Immature natural killer cell (primary cell): Measurements from ENCODE around the gene MAP4K3. TPM values are rescaled to one million over a fixed set of nuclear protein-coding genes. Genes with fewer than 3 reads are reported as not detected.
A peak's percentile ranks its signal among the peaks of the same experiment; 100 is the strongest.

Experiments used
- DNase-seq, 3 donors: peaks; one replicate each; pipeline ENCODE4 v3.0.0; 2022; ENCODE audit warnings: mixed read lengths in 1 of 3
- H3K27ac Mint-ChIP-seq, 6 donors: one replicate each; pipeline ENCODE4 v1.8.0; 2020; ENCODE audit warnings: mixed read lengths in 6 of 6, mild to moderate bottlenecking in 5 of 6, inconsistent platforms in 4 of 6, moderate library complexity in 3 of 6
- H3K27me3 Mint-ChIP-seq, 3 donors: one replicate each; pipeline ENCODE4 v1.8.0; 2020 to 2021; ENCODE audit warnings: low read depth in 3 of 3, mild to moderate bottlenecking in 3 of 3, mixed read lengths in 3 of 3, moderate library complexity in 3 of 3, inconsistent platforms in 1 of 3
- H3K36me3 Mint-ChIP-seq, 3 donors: one replicate each; pipeline ENCODE4 v1.8.0; 2020; ENCODE audit warnings: mixed read lengths in 3 of 3, inconsistent platforms in 2 of 3, mild to moderate bottlenecking in 2 of 3
- H3K4me1 Mint-ChIP-seq, 2 donors: one replicate each; pipeline ENCODE4 v1.8.0; 2020; ENCODE audit warnings: inconsistent platforms in 2 of 2, mild to moderate bottlenecking in 2 of 2, mixed read lengths in 2 of 2, moderate library complexity in 1 of 2
- H3K4me3 Mint-ChIP-seq, 5 donors: one replicate each; pipeline ENCODE4 v1.8.0; 2020; ENCODE audit warnings: mild to moderate bottlenecking in 5 of 5, mixed read lengths in 5 of 5, inconsistent platforms in 3 of 5, moderate library complexity in 3 of 5
- H3K9me3 Mint-ChIP-seq, 6 donors: one replicate each; pipeline ENCODE4 v1.8.0; 2020; ENCODE audit warnings: mild to moderate bottlenecking in 6 of 6, mixed read lengths in 6 of 6, inconsistent platforms in 4 of 6, moderate library complexity in 3 of 6
- polyA plus RNA-seq, 3 donors: library from polyadenylated mRNA; unstranded; fragments of 300-500 nt; fragmentation: Illumina TruSeq; gene quantifications; one replicate each; pipeline ENCODE4 v1.2.3, GENCODE V29; 2021

The MAP4K3 gene
- polyA plus RNA-seq, 3 donors from 2014 or later, result 1.5 to 3.9 (median 2.8) TPM

DNA sequence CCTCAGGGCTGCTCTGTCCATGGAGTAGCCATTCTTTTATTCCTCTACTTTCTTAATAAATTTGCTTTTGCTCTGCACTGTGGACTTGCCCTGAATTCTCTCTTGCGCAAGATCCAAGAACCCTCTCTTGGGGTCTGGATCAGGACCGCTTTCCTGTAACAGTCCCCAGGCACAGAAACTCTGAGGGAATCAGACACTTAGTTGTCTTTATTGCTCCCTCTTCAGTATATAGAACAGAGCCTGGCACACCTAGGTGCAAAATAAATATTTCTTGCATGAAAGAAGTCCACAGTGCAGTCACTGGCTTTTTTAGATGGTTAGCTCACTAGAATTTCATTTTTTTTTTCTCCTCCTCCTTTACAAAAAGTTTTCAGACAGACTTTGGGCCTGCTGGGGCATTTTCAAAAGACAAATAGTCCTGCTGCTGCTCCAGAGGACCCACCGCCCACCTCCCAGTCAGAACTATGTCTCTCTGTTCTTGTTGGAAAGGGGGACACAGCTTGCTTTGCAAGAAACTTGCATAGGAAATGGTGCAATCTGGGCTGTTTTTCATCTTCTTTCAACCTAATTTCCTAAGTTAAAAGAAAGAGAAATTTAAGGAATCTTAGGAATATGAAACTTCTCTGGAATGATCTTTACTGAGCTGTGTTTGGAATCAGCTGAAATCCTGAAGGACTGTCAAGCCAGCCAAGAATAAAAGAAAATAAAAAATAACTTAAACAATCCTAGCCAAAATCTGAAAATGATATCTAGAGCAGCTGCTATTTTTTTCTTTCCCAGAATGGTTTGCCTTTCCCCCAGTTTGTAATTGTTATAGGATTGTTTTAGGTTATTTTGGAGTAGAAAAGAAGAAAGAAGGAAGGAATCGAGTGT lies 31.7 kb upstream of the MAP4K3 start:
- Mint-ChIP-seq H3K27ac (no peak overlapping the region), H3K36me3 (no peaks in the 10 kb centered on the region), H3K9me3 (no peaks in the 10 kb centered on the region), H3K4me1 (no peaks in the 10 kb centered on the region), H3K4me3 (no peak overlapping the region), H3K27me3 (peaks cover 0 to 1% (median 0%) of the 10 kb centered on the region in 3 donors)
- no peak for DNase-seq

DNA sequence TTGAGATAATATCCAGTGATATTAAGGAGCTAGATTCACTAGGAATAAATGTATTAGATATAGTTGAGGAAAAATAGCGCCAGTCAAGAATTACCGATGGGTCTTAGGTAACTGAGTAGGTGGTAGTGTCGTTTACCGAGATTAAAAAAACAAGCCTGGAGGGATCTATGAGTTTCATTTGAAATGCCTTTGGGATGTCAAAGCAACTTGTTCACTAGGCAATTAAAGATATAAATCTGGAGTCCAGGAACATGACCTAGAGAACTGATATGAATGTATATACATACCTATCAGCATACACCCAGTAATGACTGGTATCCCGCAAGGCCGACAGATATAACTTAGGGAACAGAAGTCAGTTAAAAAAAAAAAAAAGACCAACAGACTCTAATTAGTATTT lies 29.2 kb upstream of the MAP4K3 start:
- H3K4me1 Mint-ChIP-seq, result no peaks in the 10 kb centered on the region
- no peak overlapping the region for H3K27ac Mint-ChIP-seq
- H3K9me3 Mint-ChIP-seq, result no peaks in the 10 kb centered on the region
- no peak for DNase-seq
- H3K4me3 Mint-ChIP-seq, result no peak overlapping the region
- H3K27me3 Mint-ChIP-seq, result peaks cover 0 to 1% (median 0%) of the 10 kb centered on the region in 3 donors
- H3K36me3 Mint-ChIP-seq, result no peaks in the 10 kb centered on the region

DNA sequence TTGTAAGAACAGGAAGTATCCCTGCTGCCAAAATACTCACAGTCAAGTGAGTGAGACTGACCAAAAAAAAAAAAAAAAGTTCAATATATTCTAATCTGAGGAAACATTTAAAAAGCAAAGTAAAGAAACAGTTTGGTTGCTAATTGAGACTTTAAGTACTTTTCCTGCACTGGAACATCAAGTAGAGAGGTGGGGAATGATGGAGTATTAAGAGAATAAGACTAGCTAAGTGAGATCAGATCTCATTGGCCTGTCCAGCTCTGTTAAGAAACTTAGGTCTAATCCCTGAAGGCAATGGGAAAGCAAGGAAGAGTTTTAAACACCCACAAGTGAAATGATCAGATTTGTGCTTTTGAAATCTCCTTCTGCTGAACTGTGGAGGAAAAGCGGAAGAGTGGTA lies 27.8 kb upstream of the MAP4K3 start:
- Mint-ChIP-seq H3K9me3 (peaks cover 0 to 2% (median 0%) of the 10 kb centered on the region in 6 donors), H3K4me1 (no peaks in the 10 kb centered on the region), H3K27ac (no peak overlapping the region), H3K4me3 (no peak overlapping the region), H3K27me3 (peaks cover 0 to 1% (median 0%) of the 10 kb centered on the region in 3 donors), H3K36me3 (no peaks in the 10 kb centered on the region)
- no peak for DNase-seq

DNA sequence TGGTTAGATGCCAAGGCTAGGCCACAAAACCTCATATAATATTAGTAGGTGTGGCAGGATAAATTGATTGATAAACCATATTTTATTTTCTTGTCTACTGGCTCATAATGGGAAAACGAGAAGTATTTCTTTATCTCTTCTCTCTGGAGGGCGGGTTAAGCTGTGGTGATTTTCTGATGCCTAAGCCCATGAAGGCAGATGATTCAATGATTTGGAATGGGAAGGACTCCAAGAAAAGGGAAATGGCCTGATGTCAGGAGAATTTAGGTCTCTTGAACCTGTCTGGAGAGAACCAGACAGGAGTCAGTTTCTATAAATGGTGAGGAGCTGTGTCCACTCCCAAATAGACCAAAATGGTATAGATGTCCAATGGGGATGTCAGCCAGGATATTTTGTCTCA lies 18.7 kb upstream of the MAP4K3 start:
- Mint-ChIP-seq H3K9me3 (peaks cover 0 to 4% (median 1%) of the 10 kb centered on the region in 6 donors), H3K4me3 (no peak overlapping the region), H3K4me1 (no peaks in the 10 kb centered on the region), H3K36me3 (peaks cover 4 to 28% (median 20%) of the 10 kb centered on the region in 3 donors), H3K27me3 (peaks cover 0 to 1% (median 0%) of the 10 kb centered on the region in 3 donors), H3K27ac (no peak overlapping the region)
- DNase-seq, result no peak

DNA sequence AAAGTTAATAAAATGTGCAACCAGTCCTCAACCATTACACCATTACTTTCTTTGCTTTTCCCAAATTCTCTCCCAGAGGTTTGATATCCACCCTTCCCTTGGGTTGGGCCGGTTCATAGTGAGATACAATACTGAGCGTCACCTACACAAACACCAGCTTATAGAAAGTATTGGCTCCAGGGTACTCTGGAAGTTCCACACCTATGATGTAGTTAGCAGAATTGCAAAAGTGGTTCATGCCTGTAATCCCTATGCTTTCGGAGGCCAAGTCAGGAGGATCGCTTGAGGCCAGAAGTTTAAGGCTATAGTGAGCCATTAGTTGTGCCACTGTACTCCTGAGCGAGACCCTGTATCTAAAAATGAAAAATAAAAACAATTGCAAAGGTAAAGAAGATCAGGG lies 15.3 kb upstream of the MAP4K3 start:
- peaks cover 0 to 1% (median 0%) of the 10 kb centered on the region in 3 donors for H3K27me3 Mint-ChIP-seq
- peaks cover 4 to 18% (median 15%) of the 10 kb centered on the region in 3 donors for H3K36me3 Mint-ChIP-seq
- H3K4me1 Mint-ChIP-seq, result no peaks in the 10 kb centered on the region
- no peak for DNase-seq
- no peaks in the 10 kb centered on the region for H3K9me3 Mint-ChIP-seq
- no peak overlapping the region for H3K4me3 Mint-ChIP-seq
- no peak overlapping the region for H3K27ac Mint-ChIP-seq

DNA sequence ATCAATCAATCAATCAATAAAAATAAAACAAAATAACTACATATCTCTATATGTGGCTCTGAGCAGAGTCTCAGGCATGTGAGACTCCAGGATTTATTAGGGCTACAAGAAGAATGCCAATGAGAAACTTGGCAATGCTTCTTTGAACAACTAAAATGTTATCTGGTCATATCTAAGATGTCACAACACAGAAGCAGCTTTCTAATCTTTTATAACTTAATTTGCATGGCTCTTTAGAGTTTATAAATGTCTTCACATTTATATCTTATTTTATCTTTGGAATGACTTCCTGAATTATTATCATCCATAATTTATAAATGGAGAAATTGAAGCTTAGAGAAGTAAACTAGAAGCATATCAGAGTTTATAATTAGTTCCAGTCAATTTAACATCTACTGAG lies 14.9 kb upstream of the MAP4K3 start:
- Mint-ChIP-seq H3K27me3 (no peaks in the 10 kb centered on the region), H3K36me3 (peaks cover 4 to 18% (median 15%) of the 10 kb centered on the region in 3 donors), H3K4me3 (no peak overlapping the region), H3K4me1 (no peaks in the 10 kb centered on the region), H3K27ac (no peak overlapping the region), H3K9me3 (no peaks in the 10 kb centered on the region)
- no peak for DNase-seq

DNA sequence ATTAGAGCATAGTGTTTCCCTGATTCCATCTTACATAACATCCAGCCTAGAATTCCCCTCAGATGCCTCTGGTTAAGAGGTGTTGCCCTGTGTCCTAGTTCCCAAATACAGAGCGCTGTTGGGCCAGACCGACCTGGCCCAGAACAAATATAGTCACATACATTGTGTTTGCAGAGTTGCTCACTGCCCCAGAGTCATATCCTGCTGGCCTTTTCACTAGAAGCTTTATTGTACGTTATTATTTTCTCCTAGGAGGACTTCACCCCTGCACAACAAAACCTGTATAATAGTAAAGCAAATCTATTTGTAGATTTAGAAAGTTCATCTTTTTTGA lies 11.1 kb upstream of the MAP4K3 start:
- H3K4me1 Mint-ChIP-seq, result no peaks in the 10 kb centered on the region
- DNase-seq, result no peak
- no peak overlapping the region for H3K4me3 Mint-ChIP-seq
- no peaks in the 10 kb centered on the region for H3K9me3 Mint-ChIP-seq
- no peaks in the 10 kb centered on the region for H3K27me3 Mint-ChIP-seq
- H3K36me3 Mint-ChIP-seq, result peaks cover 0 to 3% (median 0%) of the 10 kb centered on the region in 3 donors
- no peak overlapping the region for H3K27ac Mint-ChIP-seq

DNA sequence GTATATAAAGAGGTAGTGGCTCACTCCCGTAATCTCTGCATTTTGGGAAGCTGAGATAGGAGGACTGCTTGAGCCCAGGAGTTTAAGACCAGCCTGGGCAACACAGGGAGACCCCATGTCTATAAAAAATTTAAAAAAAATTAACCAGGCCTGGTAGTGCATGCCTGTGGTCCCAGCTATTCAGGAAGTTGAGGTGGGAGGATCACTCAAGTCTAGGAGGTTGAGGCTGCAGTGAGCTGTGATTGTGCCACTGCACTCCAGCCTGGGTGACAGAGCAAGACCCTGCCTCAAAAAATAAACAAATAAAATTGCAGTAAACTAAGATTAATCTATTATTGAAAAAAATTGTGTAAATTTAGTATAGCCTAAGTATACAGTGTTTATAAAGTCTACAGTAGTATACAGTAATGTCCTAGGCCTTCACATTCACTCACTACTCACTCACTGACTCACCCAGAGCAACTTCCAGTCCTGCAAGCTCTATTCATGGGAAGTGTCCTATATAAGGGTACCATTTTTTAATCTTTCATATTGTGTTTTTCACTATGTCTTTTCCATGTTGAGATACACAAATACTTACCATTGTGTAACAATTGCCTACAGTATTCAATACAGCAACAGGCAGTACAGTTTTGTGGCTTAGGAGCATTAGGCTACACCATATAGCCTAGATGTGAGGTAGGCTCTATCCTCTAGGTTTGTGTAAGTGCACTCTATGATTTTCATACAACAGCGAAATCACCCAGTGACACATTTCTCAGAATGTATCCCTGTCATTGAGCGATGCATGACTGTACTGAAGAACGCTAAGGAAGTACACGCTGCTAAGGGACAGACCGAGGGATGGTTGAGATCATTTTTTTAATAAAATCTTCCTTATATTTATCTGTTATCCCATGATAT lies 10.4 kb upstream of the MAP4K3 start:
- H3K27me3 Mint-ChIP-seq, result no peaks in the 10 kb centered on the region
- no peak overlapping the region for H3K27ac Mint-ChIP-seq
- H3K4me3 Mint-ChIP-seq, result no peak overlapping the region
- H3K4me1 Mint-ChIP-seq, result no peaks in the 10 kb centered on the region
- H3K36me3 Mint-ChIP-seq, result peaks cover 0 to 3% (median 0%) of the 10 kb centered on the region in 3 donors
- no peak for DNase-seq
- no peaks in the 10 kb centered on the region for H3K9me3 Mint-ChIP-seq

DNA sequence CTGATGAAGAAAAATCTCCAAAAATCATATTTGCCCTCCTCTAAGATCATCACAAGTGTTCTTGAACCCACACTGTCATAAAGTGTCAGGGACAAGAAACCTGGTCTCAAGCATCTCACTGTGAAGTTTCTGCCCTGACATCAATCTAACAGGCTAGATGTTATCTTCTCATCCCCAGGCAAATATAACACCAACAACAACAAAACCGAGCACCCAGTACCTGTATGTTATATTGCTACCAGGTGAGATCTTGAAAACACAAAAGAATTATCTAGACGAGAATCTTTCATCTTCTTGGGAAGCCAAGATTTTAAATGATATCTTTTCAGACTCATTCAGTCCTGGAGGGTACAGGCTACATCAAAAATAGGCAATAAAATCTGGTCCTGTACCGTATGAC lies 8.8 kb upstream of the MAP4K3 start:
- Mint-ChIP-seq H3K27ac (no peak overlapping the region), H3K27me3 (peaks cover 0 to 1% (median 0%) of the 10 kb centered on the region in 3 donors), H3K9me3 (no peaks in the 10 kb centered on the region), H3K4me3 (no peak overlapping the region), H3K36me3 (peaks cover 0 to 5% (median 0%) of the 10 kb centered on the region in 3 donors), H3K4me1 (no peaks in the 10 kb centered on the region)
- no peak for DNase-seq

DNA sequence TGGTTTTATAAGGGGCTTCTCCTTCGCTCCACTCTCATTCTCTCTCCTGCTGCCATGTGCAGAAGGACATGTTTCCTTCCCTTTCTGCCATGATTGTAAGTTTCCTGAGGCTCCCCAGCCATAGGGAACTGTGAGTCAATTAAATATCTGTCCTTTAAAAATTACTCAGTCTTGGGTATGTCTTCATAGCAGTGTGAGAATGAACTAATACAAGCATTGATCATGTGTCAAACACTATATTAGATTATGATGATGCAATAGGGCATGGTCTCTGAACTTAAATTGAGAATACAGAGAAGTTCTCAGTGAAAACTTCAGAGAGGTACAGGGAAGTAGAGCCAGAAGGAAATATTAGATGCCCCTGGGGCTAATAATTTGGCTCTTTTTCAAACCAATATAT lies 5.9 kb upstream of the MAP4K3 start:
- H3K9me3 Mint-ChIP-seq, result no peaks in the 10 kb centered on the region
- no peak overlapping the region for H3K27ac Mint-ChIP-seq
- peaks cover 0 to 1% (median 0%) of the 10 kb centered on the region in 3 donors for H3K27me3 Mint-ChIP-seq
- no peak for DNase-seq
- H3K4me3 Mint-ChIP-seq, result no peak overlapping the region
- peaks cover 2 to 4% of the 10 kb centered on the region in 2 donors for H3K4me1 Mint-ChIP-seq
- peaks cover 0 to 7% (median 0%) of the 10 kb centered on the region in 3 donors for H3K36me3 Mint-ChIP-seq

DNA sequence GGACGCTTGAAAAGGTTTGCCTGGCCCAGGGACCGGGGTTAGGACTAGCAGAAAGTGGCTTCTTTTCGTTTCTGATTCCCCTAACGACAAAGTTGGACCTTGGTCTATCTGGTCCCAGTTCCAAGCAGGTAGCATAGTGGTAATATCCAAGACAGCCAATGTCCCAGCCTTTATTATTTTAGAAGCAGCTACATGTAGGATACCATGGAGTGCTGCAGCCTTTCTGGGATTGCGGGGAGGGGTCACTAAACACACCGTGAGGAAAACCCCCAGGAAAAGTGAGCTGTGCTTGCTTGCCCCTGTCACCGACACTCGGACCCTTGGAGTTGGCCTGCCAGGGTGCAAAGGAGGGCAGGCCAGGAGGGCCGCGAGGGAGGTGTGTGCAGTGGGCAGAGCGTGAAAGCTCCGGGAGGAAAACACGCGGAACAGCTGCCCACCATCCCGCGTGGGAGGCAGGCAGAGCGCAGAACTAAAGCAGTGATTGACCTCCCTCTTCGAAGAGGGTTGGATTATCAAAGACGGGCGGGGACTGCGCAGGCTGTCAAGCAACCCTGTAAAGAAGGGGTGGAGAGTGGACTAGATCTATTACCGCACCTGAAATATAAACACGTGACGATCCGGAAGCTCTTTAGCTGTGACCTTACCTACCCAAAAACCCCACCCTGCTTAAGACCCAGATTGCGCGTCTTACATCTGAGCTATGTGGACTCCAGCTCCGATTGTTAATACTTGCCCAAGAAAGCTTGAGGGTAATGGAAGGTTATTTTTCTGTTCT lies 624 bp upstream of the MAP4K3 start:
- DNase-seq, result peak; percentile 19 to 23 (median 19)
- Mint-ChIP-seq H3K27me3 (peaks cover 0 to 1% (median 0%) of the 10 kb centered on the region in 3 donors), H3K4me3 (peak overlapping the region; percentile 80 to 92 (median 89)), H3K36me3 (peaks cover 0 to 7% (median 0%) of the 10 kb centered on the region in 3 donors), H3K9me3 (no peaks in the 10 kb centered on the region), H3K4me1 (peaks cover 24 to 44% of the 10 kb centered on the region in 2 donors), H3K27ac (peak overlapping the region in 5 of 6 donors; percentile 10 to 54 (median 35))

DNA sequence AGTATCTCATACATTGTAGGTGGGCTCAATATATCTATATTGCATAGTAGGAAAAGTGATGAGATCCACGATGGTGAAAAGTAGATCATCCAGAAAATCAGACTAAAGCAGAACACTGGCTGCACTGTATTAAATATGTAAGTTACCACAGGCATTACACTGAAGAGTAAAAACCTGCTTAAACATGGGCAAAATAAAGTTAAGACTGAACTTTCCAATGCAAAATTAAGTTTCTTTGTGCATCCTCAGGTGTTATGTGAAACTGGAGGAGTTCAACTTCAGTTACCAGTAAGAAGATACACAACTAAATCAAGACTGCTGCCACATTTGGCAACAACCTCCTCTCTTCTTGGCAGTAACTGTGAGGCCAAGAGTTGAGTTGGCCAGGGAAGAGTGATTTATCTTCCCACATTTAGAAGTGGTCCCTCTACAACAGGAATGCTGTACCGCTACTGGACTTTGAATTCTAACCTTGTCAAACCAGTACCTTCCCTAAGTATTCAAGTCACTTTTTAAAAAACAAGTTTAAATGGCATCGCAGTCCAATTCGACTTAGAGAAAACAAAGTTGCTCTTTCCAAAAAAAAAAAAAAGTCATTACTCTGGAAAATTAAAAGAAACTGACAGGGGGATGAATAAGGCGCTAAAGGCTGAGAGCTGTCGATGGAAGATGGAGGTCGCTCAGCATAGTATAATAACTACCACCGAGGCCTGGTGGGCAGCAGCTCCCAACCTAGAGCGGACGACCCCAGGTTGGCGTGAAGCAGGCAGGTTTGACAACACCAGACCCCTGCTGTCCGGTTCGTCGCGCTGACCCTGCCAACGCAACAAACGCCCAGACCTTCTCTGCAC lies 1.1 kb downstream of the MAP4K3 start:
- no peaks in the 10 kb centered on the region for H3K27me3 Mint-ChIP-seq
- H3K27ac Mint-ChIP-seq, result peak overlapping the region; percentile 47 to 88 (median 76)
- peaks cover 0 to 2% (median 0%) of the 10 kb centered on the region in 3 donors for H3K36me3 Mint-ChIP-seq
- H3K4me1 Mint-ChIP-seq, result peaks cover 24 to 44% of the 10 kb centered on the region in 2 donors
- peak overlapping the region; percentile 88 to 92 (median 92) for H3K4me3 Mint-ChIP-seq
- H3K9me3 Mint-ChIP-seq, result no peaks in the 10 kb centered on the region
- DNase-seq, result no peak

DNA sequence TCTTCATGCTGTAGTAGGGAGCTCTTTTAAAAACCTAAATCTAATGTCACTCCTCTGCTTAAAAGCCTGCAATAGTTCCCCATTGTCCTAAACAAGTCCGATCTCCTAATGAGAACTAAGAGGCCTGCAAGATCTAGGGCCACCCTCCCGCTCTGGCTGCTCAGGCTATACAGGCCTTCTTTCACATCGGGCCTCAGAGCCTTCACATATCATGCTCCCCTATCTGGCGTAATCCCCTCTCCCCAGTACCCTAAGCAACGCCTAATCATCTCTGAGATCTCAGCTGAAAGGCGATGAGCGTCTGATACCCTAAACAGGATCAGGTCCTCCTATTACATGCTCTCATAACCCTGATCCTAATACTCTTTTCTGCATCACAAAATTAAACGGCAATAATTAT lies 1.9 kb downstream of the MAP4K3 start:
- Mint-ChIP-seq H3K9me3 (no peaks in the 10 kb centered on the region), H3K4me1 (peaks cover 24 to 44% of the 10 kb centered on the region in 2 donors), H3K27me3 (no peaks in the 10 kb centered on the region), H3K27ac (peak overlapping the region in 3 of 6 donors; percentile 13 to 53 (median 19)), H3K36me3 (no peaks in the 10 kb centered on the region), H3K4me3 (peak overlapping the region; percentile 88 to 92 (median 92))
- DNase-seq, result no peak
